ENCODE results near the gene SFPQ. TPM values are rescaled to one million over a fixed set of nuclear protein-coding genes. Genes with fewer than 3 reads are reported as not detected.
A peak's percentile ranks its signal among the peaks of the same experiment; 100 is the strongest.
"Not testable (repeated sequence)": the region's sequence is repeated elsewhere in the genome, so short reads cannot be mapped to it uniquely, and the experiment has no call there.

Gene SFPQ
- 100 to 1,000 TPM; 138 to 161 TPM for total RNA-seq
- 100 to 1,000 TPM; 845 to 948 (median 903) TPM for polyA plus RNA-seq (ENCODE audit: insufficient read length in 6 of 6)
- long read RNA-seq, donor 1, transcript SFPQ-203 (3 exons, 1,431 nt): minor isoform, 84 of 943 reads
- long read RNA-seq, donor 1, transcript SFPQ-207 (2 exons, 440 nt): minor isoform, 28 of 943 reads
- long read RNA-seq, donor 1, transcript SFPQ-205 (3 exons, 2,835 nt): major isoform, 163 of 943 reads
- long read RNA-seq, donor 1, transcript SFPQ-209 (2 exons, 339 nt): minor isoform, 26 of 943 reads
- long read RNA-seq, donor 1, partial matches to known transcripts: 579 of 943 reads
- long read RNA-seq, donor 1, other reads (novel, unspliced or antisense): 37 of 943 reads
- long read RNA-seq, donor 2, transcript SFPQ-201 (10 exons, 3,747 nt): minor isoform, 29 of 763 reads
- long read RNA-seq, donor 2, transcript SFPQ-209 (2 exons, 339 nt): minor isoform, 24 of 763 reads
- long read RNA-seq, donor 2, transcript SFPQ-205 (3 exons, 2,835 nt): major isoform, 130 of 763 reads
- long read RNA-seq, donor 2, transcript SFPQ-203 (3 exons, 1,431 nt): minor isoform, 66 of 763 reads
- long read RNA-seq, donor 2, partial matches to known transcripts: 461 of 763 reads
- long read RNA-seq, donor 2, other reads (novel, unspliced or antisense): 28 of 763 reads
- long read RNA-seq, donor 3, transcript SFPQ-205 (3 exons, 2,835 nt): major isoform, 43 of 280 reads
- long read RNA-seq, donor 3, transcript SFPQ-207 (2 exons, 440 nt): minor isoform, 16 of 280 reads
- long read RNA-seq, donor 3, transcript SFPQ-201 (10 exons, 3,747 nt): minor isoform, 29 of 280 reads
- long read RNA-seq, donor 3, transcript SFPQ-203 (3 exons, 1,431 nt): minor isoform, 36 of 280 reads
- long read RNA-seq, donor 3, partial matches to known transcripts: 125 of 280 reads
- long read RNA-seq, donor 3, other reads (novel, unspliced or antisense): 26 of 280 reads
- long read RNA-seq, donor 4, partial matches to known transcripts: 7 of 12 reads
- long read RNA-seq, donor 4, other reads (novel, unspliced or antisense): 3 of 12 reads
- long read RNA-seq, donor 5, transcript SFPQ-207 (2 exons, 440 nt): minor isoform, 33 of 665 reads
- long read RNA-seq, donor 5, transcript SFPQ-205 (3 exons, 2,835 nt): major isoform, 143 of 665 reads
- long read RNA-seq, donor 5, transcript SFPQ-201 (10 exons, 3,747 nt): minor isoform, 28 of 665 reads
- long read RNA-seq, donor 5, transcript SFPQ-203 (3 exons, 1,431 nt): minor isoform, 57 of 665 reads
- long read RNA-seq, donor 5, partial matches to known transcripts: 337 of 665 reads
- long read RNA-seq, donor 5, other reads (novel, unspliced or antisense): 39 of 665 reads
- long read RNA-seq, donor 6, transcript SFPQ-205 (3 exons, 2,835 nt): major isoform, 62 of 388 reads
- long read RNA-seq, donor 6, transcript SFPQ-201 (10 exons, 3,747 nt): minor isoform, 28 of 388 reads
- long read RNA-seq, donor 6, transcript SFPQ-207 (2 exons, 440 nt): minor isoform, 22 of 388 reads
- long read RNA-seq, donor 6, transcript SFPQ-203 (3 exons, 1,431 nt): minor isoform, 27 of 388 reads
- long read RNA-seq, donor 6, partial matches to known transcripts: 225 of 388 reads
- long read RNA-seq, donor 6, other reads (novel, unspliced or antisense): 20 of 388 reads
- long read RNA-seq, donor 7, transcript SFPQ-205 (3 exons, 2,835 nt): major isoform, 66 of 193 reads
- long read RNA-seq, donor 7, transcript SFPQ-203 (3 exons, 1,431 nt): minor isoform, 37 of 193 reads
- long read RNA-seq, donor 7, transcript SFPQ-207 (2 exons, 440 nt): minor isoform, 5 of 193 reads
- long read RNA-seq, donor 7, transcript SFPQ-201 (10 exons, 3,747 nt): minor isoform, 14 of 193 reads
- long read RNA-seq, donor 7, partial matches to known transcripts: 52 of 193 reads
- long read RNA-seq, donor 7, other reads (novel, unspliced or antisense): 17 of 193 reads
- long read RNA-seq, donor 8, transcript SFPQ-203 (3 exons, 1,431 nt): minor isoform, 65 of 536 reads
- long read RNA-seq, donor 8, transcript SFPQ-207 (2 exons, 440 nt): minor isoform, 21 of 536 reads
- long read RNA-seq, donor 8, transcript SFPQ-205 (3 exons, 2,835 nt): major isoform, 151 of 536 reads
- long read RNA-seq, donor 8, transcript SFPQ-201 (10 exons, 3,747 nt): minor isoform, 24 of 536 reads
- long read RNA-seq, donor 8, partial matches to known transcripts: 242 of 536 reads
- long read RNA-seq, donor 8, other reads (novel, unspliced or antisense): 12 of 536 reads
- long read RNA-seq, donor 9, partial matches to known transcripts: 0 of 6 reads
- long read RNA-seq, donor 9, other reads (novel, unspliced or antisense): 0 of 6 reads
- long read RNA-seq, donor 10, partial matches to known transcripts: 2 of 3 reads
- long read RNA-seq, donor 10, other reads (novel, unspliced or antisense): 1 of 3 reads
- long read RNA-seq, donor 11, transcript SFPQ-209 (2 exons, 339 nt): minor isoform, 17 of 435 reads
- long read RNA-seq, donor 11, transcript SFPQ-201 (10 exons, 3,747 nt): minor isoform, 26 of 435 reads
- long read RNA-seq, donor 11, transcript SFPQ-205 (3 exons, 2,835 nt): major isoform, 100 of 435 reads
- long read RNA-seq, donor 11, transcript SFPQ-203 (3 exons, 1,431 nt): minor isoform, 58 of 435 reads
- long read RNA-seq, donor 11, partial matches to known transcripts: 217 of 435 reads
- long read RNA-seq, donor 11, other reads (novel, unspliced or antisense): 0 of 435 reads
- long read RNA-seq, donor 12, transcript SFPQ-201 (10 exons, 3,747 nt): minor isoform, 26 of 445 reads
- long read RNA-seq, donor 12, transcript SFPQ-205 (3 exons, 2,835 nt): major isoform, 97 of 445 reads
- long read RNA-seq, donor 12, transcript SFPQ-209 (2 exons, 339 nt): minor isoform, 17 of 445 reads
- long read RNA-seq, donor 12, transcript SFPQ-203 (3 exons, 1,431 nt): minor isoform, 52 of 445 reads
- long read RNA-seq, donor 12, partial matches to known transcripts: 234 of 445 reads
- long read RNA-seq, donor 12, other reads (novel, unspliced or antisense): 11 of 445 reads

- no peaks in the 10 kb centered on the region for H3K27me3 ChIP-seq
- TF ChIP-seq CTCF (IDR thresholded peaks at IDR 0.05): no peak
- no peaks in the 10 kb centered on the region for H3K9me3 ChIP-seq
- peak within 1 kb of the TSS; percentile 99 to 100 for H3K4me3 ChIP-seq
- intact Hi-C loops (cut with DNase I): no loop called here
- H3K4me1 ChIP-seq: peaks cover 11 to 50% of the 10 kb centered on the region in 2 donors
- peak within 1 kb of the TSS; percentile 96 to 99 for H3K27ac ChIP-seq
- ATAC-seq (peak; percentile 97), DNase-seq (peak; percentile 91 to 99 (median 98))
- peaks cover 0 to 34% of the 10 kb centered on the region in 2 donors for H3K36me3 ChIP-seq
These were observed at the start of gene SFPQ for GRCh38 chr1:35192853-35193664. Gene SFPQ (minus strand): TSS chr1:35193145. CDS start chr1:35193049, 96 bp downstream.

GRCh38 chr1:35236772-35237171 lies 43.8 kb upstream of the SFPQ start:
- H3K27ac ChIP-seq; H3K27me3 ChIP-seq; ATAC-seq; H3K9me3 ChIP-seq; H3K4me3 ChIP-seq; intact Hi-C loops (cut with DNase I); H3K4me1 ChIP-seq; DNase-seq; H3K36me3 ChIP-seq: not testable (repeated sequence)

- ATAC-seq (no peak), DNase-seq (no peak)
- Histone ChIP-seq H3K4me1 (no peaks in the 10 kb centered on the region), H3K9me3 (no peaks in the 10 kb centered on the region), H3K27me3 (no peaks in the 10 kb centered on the region), H3K4me3 (no peak overlapping the region), H3K27ac (no peak overlapping the region), H3K36me3 (no peaks in the 10 kb centered on the region)
- no peak for TF ChIP-seq CTCF (IDR thresholded peaks at IDR 0.05)
- intact Hi-C loops (cut with DNase I): no loop called here
These were observed 38.3 kb upstream of the SFPQ start for GRCh38 chr1:35231287-35231686.
